HUES6 (cell line): ENCODE data around the gene COL18A1.
"Not testable (repeated sequence)": the region's sequence is repeated elsewhere in the genome, so short reads cannot be mapped to it uniquely, and the experiment has no call there.

ENCODE experiments used
- H3K27ac ChIP-seq: 2 replicates; pipeline ENCODE4 v1.7.0; 2013; ENCODE audit warnings: low read depth, mild to moderate bottlenecking, low read length, inconsistent platforms
- H3K27me3 ChIP-seq: 2 replicates; pipeline ENCODE4 v1.6.1; 2013; ENCODE audit warnings: low read length; ENCODE audit not compliant: control insufficient read depth, insufficient read depth
- H3K36me3 ChIP-seq: 2 replicates; pipeline ENCODE4 v1.6.1; 2013; ENCODE audit warnings: low read length; ENCODE audit not compliant: control insufficient read depth, insufficient read depth
- H3K4me1 ChIP-seq: 2 replicates; pipeline ENCODE4 v1.6.1; 2013; ENCODE audit warnings: low read length; ENCODE audit not compliant: control insufficient read depth, insufficient read depth
- H3K4me3 ChIP-seq: 2 replicates; pipeline ENCODE4 v1.5.1; 2013; ENCODE audit warnings: low read depth, low read length
- H3K9ac ChIP-seq: one replicate; pipeline ENCODE4 v1.6.1; 2013; ENCODE audit warnings: mild to moderate bottlenecking, low read length
- H3K9me3 ChIP-seq: 2 replicates; pipeline ENCODE4 v1.6.1; 2013; ENCODE audit warnings: low read depth, low read length; ENCODE audit not compliant: control insufficient read depth, insufficient read depth

The COL18A1 gene

GRCh38 chr21:45557616-45558043 lies 152.7 kb downstream of the COL18A1 start:
- H3K4me1 ChIP-seq: peaks cover 18% of the 10 kb centered on the region
- no peaks in the 10 kb centered on the region for H3K9me3 ChIP-seq
- no peak overlapping the region for H3K9ac ChIP-seq
- H3K4me3 ChIP-seq: no peak overlapping the region
- no peaks in the 10 kb centered on the region for H3K36me3 ChIP-seq
- peaks cover 17% of the 10 kb centered on the region for H3K27me3 ChIP-seq
- H3K27ac ChIP-seq: no peak overlapping the region

DNA sequence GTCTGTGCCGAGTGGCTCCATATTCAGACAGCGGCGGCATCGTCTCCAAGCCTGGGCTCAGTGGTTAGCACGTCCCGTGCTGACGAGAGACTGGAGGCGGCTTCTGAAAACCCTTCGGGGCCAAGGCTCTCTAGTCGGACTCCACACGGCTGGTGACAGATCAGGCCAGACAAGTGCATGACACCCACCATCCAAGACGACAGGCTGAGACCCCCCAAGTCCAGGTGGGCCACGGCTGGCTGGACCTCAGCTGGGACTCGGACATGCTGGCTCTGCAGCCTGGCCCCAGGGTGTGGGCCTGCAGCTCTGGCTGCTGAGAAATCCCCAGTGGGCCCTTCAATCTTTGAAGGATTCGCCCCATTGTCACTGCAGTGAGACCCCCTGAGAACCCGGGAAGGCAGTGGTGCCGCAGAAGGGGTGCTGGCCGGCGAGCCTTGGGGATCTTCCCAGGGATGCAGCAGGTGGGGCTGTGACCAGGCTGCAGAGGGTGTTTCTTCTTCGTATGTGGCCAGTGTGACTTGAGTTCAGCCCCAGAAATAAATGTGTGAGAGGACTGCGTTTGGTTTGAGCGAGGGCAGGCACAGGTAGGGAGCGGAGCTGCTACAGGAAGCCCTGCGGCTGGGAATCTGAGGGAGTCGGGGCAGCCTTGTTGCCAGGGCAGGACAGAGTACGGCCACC lies 153.2 kb downstream of the COL18A1 start:
- H3K4me1 ChIP-seq: peaks cover 16% of the 10 kb centered on the region
- peaks cover 20% of the 10 kb centered on the region for H3K27me3 ChIP-seq
- no peak overlapping the region for H3K27ac ChIP-seq

GRCh38 chr21:45559216-45560105 lies 154.5 kb downstream of the COL18A1 start:
- no peak overlapping the region for H3K4me3 ChIP-seq
- H3K27ac ChIP-seq: no peak overlapping the region
- H3K27me3 ChIP-seq: peaks cover 20% of the 10 kb centered on the region
- no peaks in the 10 kb centered on the region for H3K9me3 ChIP-seq
- no peak overlapping the region for H3K9ac ChIP-seq
- peaks cover 15% of the 10 kb centered on the region for H3K4me1 ChIP-seq
- no peaks in the 10 kb centered on the region for H3K36me3 ChIP-seq

More for the DNA sequence above, 153.2 kb downstream of the COL18A1 start:
- no peaks in the 10 kb centered on the region for H3K9me3 ChIP-seq
- no peak overlapping the region for H3K9ac ChIP-seq
- H3K36me3 ChIP-seq: no peaks in the 10 kb centered on the region
- H3K4me3 ChIP-seq: no peak overlapping the region

- H3K36me3 ChIP-seq: no peaks in the 10 kb centered on the region
- peaks cover 12% of the 10 kb centered on the region for H3K4me1 ChIP-seq
- H3K27me3 ChIP-seq: peaks cover 20% of the 10 kb centered on the region
Measured at GRCh38 chr21:45560106-45561021, 155.4 kb downstream of the COL18A1 start.

GRCh38 chr21:45561241-45561640 lies 156.3 kb downstream of the COL18A1 start:
- not testable (repeated sequence) for H3K9ac ChIP-seq, H3K4me3 ChIP-seq, H3K9me3 ChIP-seq, H3K27ac ChIP-seq, H3K36me3 ChIP-seq
- Histone ChIP-seq H3K4me1 (peaks cover 12% of the 10 kb centered on the region; the same call in 1 of the 2 replicates), H3K27me3 (peaks cover 20% of the 10 kb centered on the region)

More at GRCh38 chr21:45560106-45561021, 155.4 kb downstream of the COL18A1 start:
- no peaks in the 10 kb centered on the region for H3K9me3 ChIP-seq
- no peak overlapping the region for H3K27ac ChIP-seq
- no peak overlapping the region for H3K4me3 ChIP-seq
- H3K9ac ChIP-seq: no peak overlapping the region

DNA sequence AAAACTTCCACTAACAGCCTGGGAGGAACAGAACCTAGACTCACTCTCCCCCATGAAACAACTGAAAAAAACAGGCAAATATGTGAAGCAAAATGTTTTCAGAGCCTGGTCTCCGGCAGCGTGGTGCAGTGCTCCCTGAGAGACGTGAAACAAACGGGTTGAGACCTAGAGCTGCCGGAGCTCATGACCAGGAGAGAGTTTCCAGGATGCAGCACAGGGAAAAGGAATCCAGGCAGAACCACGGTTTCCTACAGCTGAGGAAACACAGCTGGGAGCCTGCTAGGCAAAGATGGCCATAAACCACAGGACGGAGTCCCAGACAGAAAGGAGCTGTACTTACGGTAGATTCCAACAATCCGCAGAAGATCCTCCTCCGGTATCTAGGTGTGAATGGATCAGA lies 157.4 kb downstream of the COL18A1 start:
- H3K9ac ChIP-seq: no peak overlapping the region
- no peaks in the 10 kb centered on the region for H3K36me3 ChIP-seq
- no peaks in the 10 kb centered on the region for H3K9me3 ChIP-seq
- H3K4me3 ChIP-seq: no peak overlapping the region
- no peak overlapping the region for H3K27ac ChIP-seq
- H3K4me1 ChIP-seq: peaks cover 12% of the 10 kb centered on the region; the same call in 1 of the 2 replicates
- peaks cover 22% of the 10 kb centered on the region for H3K27me3 ChIP-seq

GRCh38 chr21:45562965-45563364 lies 158.0 kb downstream of the COL18A1 start:
- Histone ChIP-seq H3K9ac (no peak overlapping the region), H3K27me3 (peaks cover 22% of the 10 kb centered on the region), H3K9me3 (no peaks in the 10 kb centered on the region), H3K27ac (no peak overlapping the region), H3K4me3 (no peak overlapping the region), H3K36me3 (no peaks in the 10 kb centered on the region), H3K4me1 (peaks cover 12% of the 10 kb centered on the region; the same call in 1 of the 2 replicates)
